MM.1S (cell line): ENCODE measurements around the gene HOXA6.

Source experiments
- EZH2 ChIP-seq: fragments of 300-600 bp; sonication (generic); optimal IDR thresholded peaks from 2 replicates; pipeline ENCODE3; 2017; ENCODE audit warnings: low read depth, mild to moderate bottlenecking, antibody characterized with exemption, low read length, mixed read lengths
- TF ChIP-seq, protein P1 (sequence below): fragments of 300-600 bp; sonication (generic); IDR thresholded peaks from 2 replicates; pipeline ENCODE4 v1.5.1; 2016; ENCODE audit warnings: antibody characterized with exemption, low read length, mixed read lengths

DNA sequence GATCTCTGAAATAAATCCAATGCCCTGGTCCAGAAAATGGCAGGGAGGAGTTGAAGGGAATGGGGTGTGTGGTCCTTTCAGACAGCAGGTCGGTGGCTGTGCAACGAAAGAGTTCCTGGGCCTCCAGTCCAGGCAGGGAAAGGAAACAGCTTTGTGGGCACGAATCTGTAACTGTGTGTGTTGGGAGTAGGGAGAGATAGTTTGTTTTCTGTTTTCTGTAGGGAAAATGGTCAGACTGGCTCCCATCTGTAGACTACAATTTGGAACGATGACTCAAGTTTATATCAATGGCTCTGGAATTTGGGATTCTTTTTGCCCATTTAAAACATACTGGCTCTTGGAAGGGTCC lies 20.3 kb upstream of the HOXA6 start:
- TF ChIP-seq, protein P1, sequence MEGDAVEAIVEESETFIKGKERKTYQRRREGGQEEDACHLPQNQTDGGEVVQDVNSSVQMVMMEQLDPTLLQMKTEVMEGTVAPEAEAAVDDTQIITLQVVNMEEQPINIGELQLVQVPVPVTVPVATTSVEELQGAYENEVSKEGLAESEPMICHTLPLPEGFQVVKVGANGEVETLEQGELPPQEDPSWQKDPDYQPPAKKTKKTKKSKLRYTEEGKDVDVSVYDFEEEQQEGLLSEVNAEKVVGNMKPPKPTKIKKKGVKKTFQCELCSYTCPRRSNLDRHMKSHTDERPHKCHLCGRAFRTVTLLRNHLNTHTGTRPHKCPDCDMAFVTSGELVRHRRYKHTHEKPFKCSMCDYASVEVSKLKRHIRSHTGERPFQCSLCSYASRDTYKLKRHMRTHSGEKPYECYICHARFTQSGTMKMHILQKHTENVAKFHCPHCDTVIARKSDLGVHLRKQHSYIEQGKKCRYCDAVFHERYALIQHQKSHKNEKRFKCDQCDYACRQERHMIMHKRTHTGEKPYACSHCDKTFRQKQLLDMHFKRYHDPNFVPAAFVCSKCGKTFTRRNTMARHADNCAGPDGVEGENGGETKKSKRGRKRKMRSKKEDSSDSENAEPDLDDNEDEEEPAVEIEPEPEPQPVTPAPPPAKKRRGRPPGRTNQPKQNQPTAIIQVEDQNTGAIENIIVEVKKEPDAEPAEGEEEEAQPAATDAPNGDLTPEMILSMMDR, result no peak
- TF ChIP-seq EZH2, result no peak
